ENCODE measurements around the gene TRERF1. TPM values are rescaled to one million over a fixed set of nuclear protein-coding genes. Genes with fewer than 3 reads are reported as not detected.

The TRERF1 gene
- total and polyA plus RNA-seq, 2 of the 4 experiments (the other 2 are of a cell fraction), result 6.3 to 9.9 TPM

- peaks cover 10% of the 10 kb centered on the region for H3K4me1 ChIP-seq (ENCODE audit: control insufficient read depth, insufficient read depth, low read length)
- no peak overlapping the region for H3K18ac ChIP-seq (ENCODE audit: low read depth, low read length)
- TF ChIP-seq CHD1 (IDR thresholded peaks at IDR 0.05; ENCODE audit: low read depth, low read length) (no peak), FOS (IDR thresholded peaks at IDR 0.05; ENCODE audit: low read depth, low read length) (no peak), CEBPB (IDR thresholded peaks at IDR 0.05; ENCODE audit: low read depth, low read length) (no peak), NFE2L2 (IDR thresholded peaks at IDR 0.05; ENCODE audit: low read depth, low read length) (no peak), BHLHE40 (IDR thresholded peaks at IDR 0.05; ENCODE audit: low read depth, low read length) (no peak), RCOR1 (IDR thresholded peaks at IDR 0.05; ENCODE audit: insufficient replicate concordance, low read length) (no peak), MAZ (IDR thresholded peaks at IDR 0.05; ENCODE audit: borderline replicate concordance, low read depth, low read length) (no peak), MXI1 (IDR thresholded peaks at IDR 0.05; ENCODE audit: borderline replicate concordance, low read depth, low read length) (no peak)
- TF ChIP-seq, protein P1, sequence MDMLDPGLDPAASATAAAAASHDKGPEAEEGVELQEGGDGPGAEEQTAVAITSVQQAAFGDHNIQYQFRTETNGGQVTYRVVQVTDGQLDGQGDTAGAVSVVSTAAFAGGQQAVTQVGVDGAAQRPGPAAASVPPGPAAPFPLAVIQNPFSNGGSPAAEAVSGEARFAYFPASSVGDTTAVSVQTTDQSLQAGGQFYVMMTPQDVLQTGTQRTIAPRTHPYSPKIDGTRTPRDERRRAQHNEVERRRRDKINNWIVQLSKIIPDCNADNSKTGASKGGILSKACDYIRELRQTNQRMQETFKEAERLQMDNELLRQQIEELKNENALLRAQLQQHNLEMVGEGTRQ (IDR thresholded peaks at IDR 0.05; ENCODE audit: low read depth, low read length), result no peak
- intact Hi-C loops (cut with micrococcal nuclease), result no loop called here
- no peaks in the 10 kb centered on the region for H4K20me1 ChIP-seq (ENCODE audit: insufficient read depth, low read length)
- H3K4ac ChIP-seq (ENCODE audit: low read depth, low read length), result no peak overlapping the region
- peaks cover 12% of the 10 kb centered on the region for H3K9me1 ChIP-seq (ENCODE audit: insufficient read depth, low read length)
- no peak overlapping the region for H2BK20ac ChIP-seq (ENCODE audit: low read depth, low read length)
- H3K56ac ChIP-seq (ENCODE audit: extremely low read depth, insufficient read depth, low read length), result no peak overlapping the region
- H3K9ac ChIP-seq (ENCODE audit: low read depth, low read length), result no peak overlapping the region
- H3K14ac ChIP-seq (replicated peaks; ENCODE audit: low read depth, low read length), result no peak overlapping the region
- no peaks in the 10 kb centered on the region for H3K9me3 ChIP-seq (ENCODE audit: control insufficient read depth, insufficient read depth, low read length)
- ATAC-seq (ENCODE audit: low read depth) (no peak), DNase-seq (no peak)
- no peak overlapping the region for H4K8ac ChIP-seq (ENCODE audit: low read depth in 2 of 2, low read length in 2 of 2)
- no peak overlapping the region for H3K4me3 ChIP-seq (ENCODE audit: insufficient read depth, low read depth, low read length)
- no peak overlapping the region for H2BK120ac ChIP-seq (ENCODE audit: low read depth, low read length)
- H2AFZ ChIP-seq (replicated peaks; ENCODE audit: low read length, poor library complexity), result no peak overlapping the region
- H3K36me3 ChIP-seq (ENCODE audit: control insufficient read depth, insufficient read depth, low read length), result peaks cover 26% of the 10 kb centered on the region
- no peak overlapping the region for H4K91ac ChIP-seq (ENCODE audit: insufficient read depth, low read depth, low read length)
- ChIA-PET POLR2A (ENCODE audit: unreplicated experiment) (no interaction called here), CTCF (no interaction called here)
- 83% methylated on average over 1 of the region's 9 CpGs; no CpG with 5 or more reads in 1 of the 2 experiments for WGBS, 2 experiments (ENCODE audit: extremely low coverage in 2 of 2, insufficient read length in 1 of 2)
- no peak overlapping the region for H4K5ac ChIP-seq (ENCODE audit: low read depth, low read length)
- BruUV-seq (replicated peaks), result no TSS peak
- H2BK15ac ChIP-seq (ENCODE audit: low read depth, low read length), result no peak overlapping the region
- H3K4me2 ChIP-seq (ENCODE audit: low read depth, low read length), result no peak overlapping the region
- H3K27ac ChIP-seq (ENCODE audit: insufficient read depth, low read length), result no peak overlapping the region
- no peak overlapping the region for H3K23ac ChIP-seq (ENCODE audit: low read depth, low read length)
- no peak overlapping the region for H2AK9ac ChIP-seq (replicated peaks; ENCODE audit: low read depth, low read length, poor library complexity)
- H3K79me1 ChIP-seq (ENCODE audit: low read depth in 1 of 2, low read length in 2 of 2), result peaks cover 9 to 15% of the 10 kb centered on the region in 2 experiments; a peak in 3 of 4 replicates
- H2AK5ac ChIP-seq (ENCODE audit: low read depth, low read length), result no peak overlapping the region
- no peaks in the 10 kb centered on the region for H3K27me3 ChIP-seq (ENCODE audit: control insufficient read depth, insufficient read depth, low read length)
- dilution Hi-C loops (cut with HindIII; ENCODE audit: low sequenced_read_pairs, unreplicated experiment), result no loop called here
- no peak overlapping the region for H2BK5ac ChIP-seq (ENCODE audit: low read depth, low read length, poor library complexity, severe bottlenecking)
- in situ Hi-C loops (cut with MboI; ENCODE audit: low sequenced_read_pairs), result no loop called here
Measured at GRCh38 chr6:42236030-42236429, 215.7 kb downstream of the TRERF1 start.

Data from IMR-90 (cell line).